IPS-NIHi7 (cell line): ENCODE results near the gene BCL2A1.
"Not testable (repeated sequence)": the region's sequence is repeated elsewhere in the genome, so short reads cannot be mapped to it uniquely, and the experiment has no call there.

Experiments
- DNase-seq: peaks from one replicate; pipeline ENCODE4 v3.0.0; 2012; ENCODE audit warnings: mixed read lengths; ENCODE audit errors: extremely low spot score

BCL2A1 gene

GRCh38 chr15:79989682-79990081 lies 18.7 kb upstream of the BCL2A1 start:
- no peak for DNase-seq

GRCh38 chr15:79989183-79989582 lies 18.2 kb upstream of the BCL2A1 start:
- no peak for DNase-seq

GRCh38 chr15:79988448-79989117 lies 17.6 kb upstream of the BCL2A1 start:
- DNase-seq, result no peak

- no peak for DNase-seq
Measured at GRCh38 chr15:79987969-79988368, 17.0 kb upstream of the BCL2A1 start.

GRCh38 chr15:79987569-79987955 lies 16.6 kb upstream of the BCL2A1 start:
- no peak for DNase-seq

GRCh38 chr15:79981831-79982455 lies 10.9 kb upstream of the BCL2A1 start:
- DNase-seq, result no peak

- DNase-seq, result no peak
Measured at GRCh38 chr15:79978655-79979514, 7.9 kb upstream of the BCL2A1 start.

- no peak for DNase-seq
Measured at GRCh38 chr15:79978260-79978654, 7.3 kb upstream of the BCL2A1 start.

GRCh38 chr15:79977431-79978054 lies 6.5 kb upstream of the BCL2A1 start:
- no peak for DNase-seq

- no peak for DNase-seq
Measured at GRCh38 chr15:79973456-79974195, 2.6 kb upstream of the BCL2A1 start.

- DNase-seq, result no peak
Measured at GRCh38 chr15:79972863-79973262, 1.9 kb upstream of the BCL2A1 start.

GRCh38 chr15:79970181-79970580 lies 815 bp downstream of the BCL2A1 start:
- DNase-seq, result no peak

GRCh38 chr15:79969146-79969545 lies 1.9 kb downstream of the BCL2A1 start:
- no peak for DNase-seq

- no peak for DNase-seq
Measured at GRCh38 chr15:79967298-79968182, 3.5 kb downstream of the BCL2A1 start.

- no peak for DNase-seq
Measured at GRCh38 chr15:79966634-79967297, 4.2 kb downstream of the BCL2A1 start.

GRCh38 chr15:79965846-79966630 lies 5.0 kb downstream of the BCL2A1 start:
- DNase-seq, result no peak

GRCh38 chr15:79964232-79964805 lies 6.7 kb downstream of the BCL2A1 start:
- DNase-seq, result no peak

- not testable (repeated sequence) for DNase-seq
Measured at GRCh38 chr15:79962921-79963320, 8.1 kb downstream of the BCL2A1 start.

- no peak for DNase-seq
Measured at GRCh38 chr15:79962178-79962577, 8.8 kb downstream of the BCL2A1 start.
